ENCODE data around the gene FASTK. TPM values are rescaled to one million over a fixed set of nuclear protein-coding genes. Genes with fewer than 3 reads are reported as not detected.

FASTK gene
- total RNA-seq, 2 donors from 2014 or later: 63.3 to 71.1 TPM

GRCh38 chr7:151095123-151095797 lies 14.7 kb upstream of the FASTK start:
- peak; percentile 64 for ATAC-seq (replicated peaks)
- Mint-ChIP-seq H3K27ac (peak overlapping the region; percentile 48), H3K4me3 (peak overlapping the region; percentile 14), H3K36me3 (ENCODE audit: low read depth) (peaks cover 6% of the 10 kb centered on the region), H3K9me3 (no peaks in the 10 kb centered on the region), H3K4me1 (peaks cover 9% of the 10 kb centered on the region), H3K27me3 (no peaks in the 10 kb centered on the region)

DNA sequence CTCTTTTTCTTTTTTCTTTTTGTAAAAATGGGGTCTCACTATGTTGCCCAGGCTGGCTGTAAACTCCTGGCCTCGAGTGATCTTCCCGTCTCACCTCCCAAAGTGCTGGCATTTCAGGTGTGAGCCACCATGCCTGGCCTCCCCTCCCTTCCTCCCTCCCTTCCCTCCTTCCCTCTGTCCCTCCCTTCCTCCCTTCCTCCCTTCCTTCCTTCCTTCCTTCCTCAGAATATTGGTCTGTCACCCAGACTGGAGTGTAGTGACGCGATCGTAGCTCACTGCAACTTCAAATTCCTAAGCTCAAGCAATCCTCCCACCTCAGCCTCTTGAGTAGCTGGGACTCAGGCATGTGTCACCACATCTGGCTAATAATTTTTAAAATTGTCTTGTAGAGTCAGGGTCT lies 14.1 kb upstream of the FASTK start:
- Mint-ChIP-seq H3K27me3 (no peaks in the 10 kb centered on the region), H3K36me3 (ENCODE audit: low read depth) (peaks cover 6% of the 10 kb centered on the region), H3K9me3 (no peaks in the 10 kb centered on the region), H3K27ac (peak overlapping the region; percentile 48), H3K4me3 (peak overlapping the region; percentile 14), H3K4me1 (peaks cover 9% of the 10 kb centered on the region)
- no peak for ATAC-seq (replicated peaks)

DNA sequence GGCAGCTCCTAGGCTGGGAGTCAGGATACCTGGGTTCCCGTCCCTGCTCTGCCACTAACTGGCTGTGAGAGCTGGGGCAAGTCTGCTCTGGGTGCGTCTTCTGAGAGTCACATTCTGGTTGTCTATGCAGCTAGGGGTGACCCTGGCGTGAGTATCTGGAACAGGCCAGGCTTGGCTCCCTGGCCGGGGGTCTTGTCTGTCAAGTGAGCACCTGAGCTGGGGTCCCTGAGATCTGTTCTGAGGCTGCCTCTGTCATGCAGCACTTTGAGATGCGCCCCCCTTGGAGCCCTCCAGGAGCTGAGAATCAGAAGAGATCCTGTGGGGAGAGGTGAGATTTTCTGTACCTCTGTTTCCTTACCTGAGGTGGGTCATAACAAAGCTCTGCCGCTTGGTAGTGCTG lies 13.1 kb upstream of the FASTK start:
- Mint-ChIP-seq H3K9me3 (no peaks in the 10 kb centered on the region), H3K27me3 (no peaks in the 10 kb centered on the region), H3K36me3 (ENCODE audit: low read depth) (peaks cover 12% of the 10 kb centered on the region), H3K27ac (no peak overlapping the region), H3K4me3 (no peak overlapping the region), H3K4me1 (peaks cover 9% of the 10 kb centered on the region)
- no peak for ATAC-seq (replicated peaks)

GRCh38 chr7:151091988-151092387 lies 11.4 kb upstream of the FASTK start:
- no peak overlapping the region for H3K4me3 Mint-ChIP-seq
- H3K4me1 Mint-ChIP-seq: peaks cover 9% of the 10 kb centered on the region
- no peak overlapping the region for H3K27ac Mint-ChIP-seq
- no peaks in the 10 kb centered on the region for H3K9me3 Mint-ChIP-seq
- H3K27me3 Mint-ChIP-seq: no peaks in the 10 kb centered on the region
- no peak for ATAC-seq (replicated peaks)
- H3K36me3 Mint-ChIP-seq (ENCODE audit: low read depth): peaks cover 12% of the 10 kb centered on the region

DNA sequence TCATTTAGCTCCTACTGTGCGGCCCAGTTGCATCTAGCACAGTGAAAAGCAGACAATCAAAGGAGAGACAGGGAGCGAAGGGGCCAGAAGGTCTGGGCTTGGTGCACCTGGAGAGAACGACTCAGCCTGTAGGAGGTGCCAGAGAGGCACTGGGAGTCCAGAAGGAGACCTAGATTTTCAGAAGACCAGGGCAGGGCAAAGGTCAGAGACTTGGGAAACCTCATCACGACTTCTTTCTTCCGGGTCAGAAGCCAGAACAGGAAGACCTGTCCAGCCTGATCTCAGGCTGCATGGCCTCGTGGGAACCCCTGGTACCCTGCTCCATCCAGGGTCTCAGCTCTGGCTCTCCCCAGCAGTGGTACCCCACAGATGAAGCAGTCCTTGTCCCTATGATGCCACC lies 10.8 kb upstream of the FASTK start:
- no peak for ATAC-seq (replicated peaks)
- Mint-ChIP-seq H3K27ac (no peak overlapping the region), H3K4me3 (no peak overlapping the region), H3K9me3 (no peaks in the 10 kb centered on the region), H3K36me3 (ENCODE audit: low read depth) (peaks cover 12% of the 10 kb centered on the region), H3K27me3 (no peaks in the 10 kb centered on the region), H3K4me1 (peaks cover 9% of the 10 kb centered on the region)

- Mint-ChIP-seq H3K27ac (no peak overlapping the region), H3K4me3 (no peak overlapping the region), H3K4me1 (peaks cover 9% of the 10 kb centered on the region), H3K36me3 (ENCODE audit: low read depth) (peaks cover 10% of the 10 kb centered on the region), H3K9me3 (no peaks in the 10 kb centered on the region), H3K27me3 (no peaks in the 10 kb centered on the region)
- ATAC-seq (replicated peaks): no peak
These were observed 10.4 kb upstream of the FASTK start for GRCh38 chr7:151091003-151091402.

- no peaks in the 10 kb centered on the region for H3K27me3 Mint-ChIP-seq
- H3K27ac Mint-ChIP-seq: peak overlapping the region; percentile 48
- peaks cover 12% of the 10 kb centered on the region for H3K4me1 Mint-ChIP-seq
- no peak for ATAC-seq (replicated peaks)
- no peaks in the 10 kb centered on the region for H3K9me3 Mint-ChIP-seq
- peaks cover 7% of the 10 kb centered on the region for H3K36me3 Mint-ChIP-seq (ENCODE audit: low read depth)
- no peak overlapping the region for H3K4me3 Mint-ChIP-seq
These were observed 9.5 kb upstream of the FASTK start for GRCh38 chr7:151089893-151090730.

DNA sequence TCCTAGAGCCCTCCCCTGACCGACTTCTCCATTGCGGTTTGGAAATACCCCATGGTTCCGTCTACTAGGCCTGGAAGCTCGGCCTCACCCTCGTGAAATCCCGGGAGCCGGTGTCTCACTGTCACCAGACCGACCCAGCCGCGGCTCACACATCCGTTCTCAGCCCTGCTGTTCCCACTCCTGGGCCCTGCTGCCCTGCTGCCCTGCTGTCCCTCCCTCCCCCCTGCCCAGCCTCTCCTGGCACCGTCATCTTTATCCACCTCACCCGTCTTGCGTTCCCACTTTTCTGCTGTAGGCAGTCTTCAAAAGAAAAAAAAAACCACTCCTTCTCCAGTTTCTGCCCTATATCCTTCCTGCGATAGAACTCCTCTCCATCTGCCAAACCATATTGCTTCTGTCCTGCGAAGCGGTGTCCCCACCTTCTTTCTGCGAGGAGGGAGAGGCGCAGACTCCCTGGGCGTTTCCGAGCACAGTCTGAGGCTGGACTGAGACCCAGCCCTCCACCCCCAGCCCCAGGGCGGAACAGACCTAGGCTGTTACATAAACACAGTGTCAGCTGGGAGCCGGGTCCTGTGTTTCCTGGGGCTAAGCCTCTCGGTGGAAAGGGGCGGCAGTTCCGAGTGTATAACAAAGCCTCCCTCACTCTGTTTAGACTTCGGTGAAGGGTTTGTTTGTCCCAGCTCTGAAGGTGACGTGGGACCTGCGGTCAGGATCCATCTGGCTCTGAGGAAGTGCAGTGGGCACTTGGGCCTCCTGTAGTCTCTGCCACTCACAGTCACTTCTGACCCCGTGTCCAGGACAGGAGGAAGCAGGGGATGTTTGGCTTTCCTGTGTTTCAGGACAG lies 8.5 kb upstream of the FASTK start:
- Mint-ChIP-seq H3K4me1 (peaks cover 14% of the 10 kb centered on the region), H3K4me3 (peak overlapping the region; percentile 78), H3K27ac (peak overlapping the region; percentile 48), H3K36me3 (ENCODE audit: low read depth) (peaks cover 7% of the 10 kb centered on the region), H3K27me3 (no peaks in the 10 kb centered on the region), H3K9me3 (no peaks in the 10 kb centered on the region)
- no peak for ATAC-seq (replicated peaks)

DNA sequence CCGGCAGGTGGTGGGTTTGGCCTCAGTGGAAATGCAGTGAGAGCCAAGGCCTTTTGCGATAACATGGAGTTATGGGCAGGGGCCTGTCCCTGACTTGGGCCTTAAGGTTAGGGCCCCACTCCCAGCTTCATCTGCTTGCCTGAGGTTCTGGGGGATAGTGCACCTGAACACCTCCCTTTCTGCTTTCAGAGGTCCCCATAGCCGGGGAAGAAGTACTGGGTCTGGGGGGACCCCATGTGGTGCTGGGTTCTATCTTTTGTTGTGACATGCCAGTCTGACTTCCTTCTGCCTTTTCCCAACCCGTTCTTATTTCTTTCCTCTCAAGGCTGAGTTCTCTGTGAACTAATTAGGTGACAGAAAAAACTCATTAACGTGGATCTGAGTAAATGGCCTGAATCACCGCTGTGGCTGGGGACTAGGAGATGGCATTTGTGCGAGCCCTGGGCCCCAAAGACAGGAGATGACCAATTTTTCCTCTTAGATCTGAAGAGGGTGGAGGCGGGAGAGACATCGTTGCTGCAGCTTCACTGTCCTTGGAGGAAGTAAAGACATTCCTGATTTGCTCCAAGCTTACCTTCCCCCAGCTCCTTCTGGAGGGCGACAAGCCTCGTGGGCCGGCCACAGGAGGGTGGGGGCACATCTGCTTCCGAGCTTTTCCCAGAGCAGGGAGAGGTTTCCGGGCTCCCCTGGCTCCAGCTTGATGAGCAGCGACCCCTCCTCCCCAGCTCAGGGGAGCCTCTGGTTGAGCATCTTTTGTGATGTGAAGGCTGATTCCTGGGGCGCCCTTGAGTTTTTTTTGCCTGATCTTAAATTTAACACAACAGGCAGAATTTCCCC lies 7.6 kb upstream of the FASTK start:
- H3K4me1 Mint-ChIP-seq: peaks cover 14% of the 10 kb centered on the region
- H3K4me3 Mint-ChIP-seq: peak overlapping the region; percentile 78
- no peak for ATAC-seq (replicated peaks)
- peaks cover 7% of the 10 kb centered on the region for H3K36me3 Mint-ChIP-seq (ENCODE audit: low read depth)
- H3K9me3 Mint-ChIP-seq: no peaks in the 10 kb centered on the region
- peak overlapping the region; percentile 84 for H3K27ac Mint-ChIP-seq
- no peaks in the 10 kb centered on the region for H3K27me3 Mint-ChIP-seq

GRCh38 chr7:151087245-151088018 lies 6.8 kb upstream of the FASTK start:
- Mint-ChIP-seq H3K9me3 (no peaks in the 10 kb centered on the region), H3K4me3 (peak overlapping the region; percentile 78), H3K36me3 (ENCODE audit: low read depth) (peaks cover 14% of the 10 kb centered on the region), H3K27me3 (no peaks in the 10 kb centered on the region), H3K27ac (peak overlapping the region; percentile 84), H3K4me1 (peaks cover 19% of the 10 kb centered on the region)
- ATAC-seq (replicated peaks): peak; percentile 44

DNA sequence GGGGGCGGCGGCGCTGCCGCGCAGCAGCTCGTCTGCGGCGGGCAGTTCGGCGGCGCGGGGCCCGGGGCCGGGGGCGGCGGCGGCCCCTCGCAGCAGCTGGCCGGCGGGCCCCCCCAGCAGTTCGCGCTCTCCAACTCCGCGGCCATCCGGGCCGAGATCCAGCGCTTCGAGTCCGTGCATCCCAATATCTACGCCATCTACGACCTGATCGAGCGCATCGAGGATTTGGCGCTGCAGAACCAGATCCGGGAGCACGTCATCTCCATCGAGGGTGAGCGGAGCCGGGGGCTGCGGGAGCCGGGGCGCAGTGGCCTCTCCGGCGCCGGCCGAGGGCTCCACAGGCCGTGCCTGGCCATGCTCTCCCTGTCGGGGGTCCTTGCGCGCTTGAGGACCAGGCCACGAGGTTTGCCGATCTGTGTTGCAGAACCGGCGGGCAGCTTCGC lies 6.2 kb upstream of the FASTK start:
- H3K27me3 Mint-ChIP-seq: no peaks in the 10 kb centered on the region
- H3K4me1 Mint-ChIP-seq: peaks cover 19% of the 10 kb centered on the region
- peaks cover 20% of the 10 kb centered on the region for H3K36me3 Mint-ChIP-seq (ENCODE audit: low read depth)
- H3K27ac Mint-ChIP-seq: peak overlapping the region; percentile 50
- peak; percentile 28 for ATAC-seq (replicated peaks)
- H3K9me3 Mint-ChIP-seq: no peaks in the 10 kb centered on the region
- H3K4me3 Mint-ChIP-seq: peak overlapping the region; percentile 78

GRCh38 chr7:151085691-151086620 lies 5.3 kb upstream of the FASTK start, which contains the start of gene AGAP3:
Gene AGAP3 (plus strand): TSS chr7:151086475. CDS start chr7:151086742, 267 bp downstream.
- Mint-ChIP-seq H3K9me3 (no peaks in the 10 kb centered on the region), H3K4me1 (peaks cover 15% of the 10 kb centered on the region), H3K36me3 (ENCODE audit: low read depth) (peaks cover 22% of the 10 kb centered on the region), H3K27ac (peak within 1 kb of the TSS; percentile 50), H3K27me3 (no peaks in the 10 kb centered on the region), H3K4me3 (peak within 1 kb of the TSS; percentile 94)
- peak; percentile 29 for ATAC-seq (replicated peaks)
